NAMALWA (cell line): ENCODE measurements around the gene IRS2.
"Not testable (repeated sequence)": the region's sequence is repeated elsewhere in the genome, so short reads cannot be mapped to it uniquely, and the experiment has no call there.

Experiments
- DNase-seq: peaks from one replicate; pipeline ENCODE4 v3.0.0-alpha.2; 2015; ENCODE audit warnings: low spot score

The IRS2 gene

GRCh38 chr13:109755551-109755950, 30.8 kb downstream of the IRS2 start:
- no peak for DNase-seq

- DNase-seq, result no peak
Observed at GRCh38 chr13:109751477-109751876, 34.9 kb downstream of the IRS2 start.

- DNase-seq, result no peak
Observed at GRCh38 chr13:109750221-109750775, 36.1 kb downstream of the IRS2 start.

GRCh38 chr13:109749365-109749764, 37.0 kb downstream of the IRS2 start:
- no peak for DNase-seq

- no peak for DNase-seq
Observed at GRCh38 chr13:109748677-109749076, 37.7 kb downstream of the IRS2 start.

- DNase-seq, result peak; percentile 69
Observed at GRCh38 chr13:109747524-109747923, 38.9 kb downstream of the IRS2 start.

GRCh38 chr13:109746364-109746763, 40.0 kb downstream of the IRS2 start:
- no peak for DNase-seq

- DNase-seq, result no peak
Observed at GRCh38 chr13:109745702-109746101, 40.7 kb downstream of the IRS2 start.

GRCh38 chr13:109745060-109745459, 41.3 kb downstream of the IRS2 start:
- no peak for DNase-seq

GRCh38 chr13:109744512-109745051, 41.8 kb downstream of the IRS2 start:
- no peak for DNase-seq

GRCh38 chr13:109743706-109744453, 42.5 kb downstream of the IRS2 start:
- peak; percentile 55 for DNase-seq

GRCh38 chr13:109741966-109742365, 44.4 kb downstream of the IRS2 start:
- DNase-seq, result no peak

GRCh38 chr13:109740721-109741120, 45.7 kb downstream of the IRS2 start:
- no peak for DNase-seq

GRCh38 chr13:109740121-109740520, 46.3 kb downstream of the IRS2 start:
- DNase-seq, result no peak

- no peak for DNase-seq
Observed at GRCh38 chr13:109738298-109738746, 48.1 kb downstream of the IRS2 start.

- DNase-seq, result no peak
Observed at GRCh38 chr13:109737606-109738005, 48.8 kb downstream of the IRS2 start.

GRCh38 chr13:109737046-109737573, 49.3 kb downstream of the IRS2 start:
- DNase-seq, result no peak

GRCh38 chr13:109735436-109735966, 50.9 kb downstream of the IRS2 start:
- no peak for DNase-seq

GRCh38 chr13:109734002-109734785, 52.2 kb downstream of the IRS2 start:
- peak; percentile 19 for DNase-seq

GRCh38 chr13:109733550-109733949, 52.8 kb downstream of the IRS2 start:
- DNase-seq, result no peak

GRCh38 chr13:109732470-109733170, 53.8 kb downstream of the IRS2 start:
- not testable (repeated sequence) for DNase-seq
